Suprapubic skin (tissue), 4 donors: ENCODE data around the gene ATXN8OS.

Experiments
- CTCF ChIP-seq, 2 donors: fragments of 200-600 bp in 1 of 2; fragments of 450-650 bp in 1 of 2; sonication (generic) in 1 of 2; IDR thresholded peaks; one replicate each; pipeline ENCODE4 v1.5.1; 2016 to 2019; ENCODE audit warnings: antibody characterized with exemption in 2 of 2, mild to moderate bottlenecking in 1 of 2, moderate library complexity in 1 of 2
- POLR2A ChIP-seq, 2 donors: fragments of 450-650 bp; IDR thresholded peaks; one replicate each; pipeline ENCODE4 v1.6.1; 2017; ENCODE audit warnings: antibody characterized with exemption in 2 of 2, mild to moderate bottlenecking in 2 of 2, moderate library complexity in 2 of 2
- POLR2AphosphoS5 ChIP-seq, 3 donors: sonication (generic); formaldehyde crosslinking; IDR thresholded peaks; one replicate each; pipeline ENCODE4 v1.6.1; 2017; ENCODE audit warnings: antibody characterized with exemption in 3 of 3

DNA sequence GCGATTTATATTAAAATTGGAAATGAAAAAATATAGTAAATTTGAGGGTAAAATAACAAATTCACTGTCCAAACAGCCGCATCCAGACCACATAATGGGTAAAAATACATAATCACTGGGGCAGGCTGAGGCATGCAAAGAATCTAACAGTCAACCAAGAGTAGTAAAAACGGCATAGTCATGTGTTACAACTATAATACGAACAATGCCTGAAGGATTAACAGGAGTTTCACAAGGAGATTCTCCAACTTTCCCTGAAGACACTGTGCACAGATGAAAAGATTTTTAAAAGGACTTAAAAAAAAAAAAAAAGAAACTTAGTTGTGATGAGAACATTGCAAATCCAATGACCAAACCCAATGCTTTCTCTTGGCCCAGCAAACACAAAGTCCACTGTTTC is 20.4 kb upstream of the ATXN8OS start:
- no peak for TF ChIP-seq CTCF (IDR thresholded peaks at IDR 0.05)
- no peak for TF ChIP-seq POLR2A (IDR thresholded peaks at IDR 0.05)
- TF ChIP-seq POLR2AphosphoS5 (IDR thresholded peaks at IDR 0.05): no peak
